Measurements from ENCODE around the gene EFCAB11.

EFCAB11 gene

GRCh38 chr14:89963288-89963978 is 8.9 kb upstream of the EFCAB11 start:
- H3K36me3 ChIP-seq (ENCODE audit: control insufficient read depth, low read length): peaks cover 87% of the 10 kb centered on the region
- H4K20me1 ChIP-seq (ENCODE audit: control insufficient read depth, insufficient read depth, low read depth, low read length): no peaks in the 10 kb centered on the region
- no peaks in the 10 kb centered on the region for H3K4me1 ChIP-seq (ENCODE audit: control insufficient read depth, low read length)
- H3K79me2 ChIP-seq (ENCODE audit: control insufficient read depth, low read length): peaks cover 66% of the 10 kb centered on the region
- no peaks in the 10 kb centered on the region for H3K9me2 ChIP-seq (replicated peaks; ENCODE audit: control insufficient read depth, low read length)
- no peak for TF ChIP-seq EZH2phosphoT487 (IDR thresholded peaks at IDR 0.05; ENCODE audit: borderline replicate concordance, low read length)
- TF ChIP-seq CTCF (IDR thresholded peaks at IDR 0.05; ENCODE audit: low read depth, low read length, poor library complexity, severe bottlenecking): no peak
- H3K4me3 ChIP-seq (ENCODE audit: low read length): no peak overlapping the region
- H3K27ac ChIP-seq (ENCODE audit: low read depth, low read length): no peak overlapping the region
- H3K27me3 ChIP-seq (ENCODE audit: control insufficient read depth, low read length): no peaks in the 10 kb centered on the region
- no peaks in the 10 kb centered on the region for H3F3A ChIP-seq (ENCODE audit: control insufficient read depth, insufficient read depth)
- no peak overlapping the region for H3K4me2 ChIP-seq (ENCODE audit: low read length)
- peaks cover 1% of the 10 kb centered on the region; the same call in 1 of the 2 replicates for H3K9me3 ChIP-seq (ENCODE audit: control insufficient read depth, insufficient read depth, low read length)

- Histone ChIP-seq H3F3A (ENCODE audit: control insufficient read depth, insufficient read depth) (no peaks in the 10 kb centered on the region), H4K20me1 (ENCODE audit: control insufficient read depth, insufficient read depth, low read depth, low read length) (no peaks in the 10 kb centered on the region), H3K4me3 (ENCODE audit: low read length) (no peak overlapping the region), H3K27ac (ENCODE audit: low read depth, low read length) (no peak overlapping the region), H3K36me3 (ENCODE audit: control insufficient read depth, low read length) (peaks cover 84% of the 10 kb centered on the region), H3K4me2 (ENCODE audit: low read length) (no peak overlapping the region), H3K27me3 (ENCODE audit: control insufficient read depth, low read length) (no peaks in the 10 kb centered on the region), H3K4me1 (ENCODE audit: control insufficient read depth, low read length) (peaks cover 12% of the 10 kb centered on the region), H3K9me3 (ENCODE audit: control insufficient read depth, insufficient read depth, low read length) (peaks cover 15% of the 10 kb centered on the region), H3K79me2 (ENCODE audit: control insufficient read depth, low read length) (peaks cover 89% of the 10 kb centered on the region), H3K9me2 (replicated peaks; ENCODE audit: control insufficient read depth, low read length) (no peaks in the 10 kb centered on the region)
- TF ChIP-seq EZH2phosphoT487 (IDR thresholded peaks at IDR 0.05; ENCODE audit: borderline replicate concordance, low read length): no peak
- no peak for TF ChIP-seq CTCF (IDR thresholded peaks at IDR 0.05; ENCODE audit: low read depth, low read length, poor library complexity, severe bottlenecking)
These were observed 6.4 kb upstream of the EFCAB11 start for GRCh38 chr14:89960914-89961313.

- no peaks in the 10 kb centered on the region for H3K27me3 ChIP-seq (ENCODE audit: control insufficient read depth, low read length)
- TF ChIP-seq CTCF (IDR thresholded peaks at IDR 0.05; ENCODE audit: low read depth, low read length, poor library complexity, severe bottlenecking) (no peak), EZH2phosphoT487 (IDR thresholded peaks at IDR 0.05; ENCODE audit: borderline replicate concordance, low read length) (no peak)
- H3K9me3 ChIP-seq (ENCODE audit: control insufficient read depth, insufficient read depth, low read length): peaks cover 15% of the 10 kb centered on the region
- peaks cover 75% of the 10 kb centered on the region for H3K36me3 ChIP-seq (ENCODE audit: control insufficient read depth, low read length)
- H3K4me3 ChIP-seq (ENCODE audit: low read length): no peak overlapping the region
- H4K20me1 ChIP-seq (ENCODE audit: control insufficient read depth, insufficient read depth, low read depth, low read length): no peaks in the 10 kb centered on the region
- peaks cover 14% of the 10 kb centered on the region for H3K4me1 ChIP-seq (ENCODE audit: control insufficient read depth, low read length)
- no peak overlapping the region for H3K4me2 ChIP-seq (ENCODE audit: low read length)
- no peaks in the 10 kb centered on the region for H3K9me2 ChIP-seq (replicated peaks; ENCODE audit: control insufficient read depth, low read length)
- no peaks in the 10 kb centered on the region for H3F3A ChIP-seq (ENCODE audit: control insufficient read depth, insufficient read depth)
- H3K79me2 ChIP-seq (ENCODE audit: control insufficient read depth, low read length): peaks cover 89% of the 10 kb centered on the region
- H3K27ac ChIP-seq (ENCODE audit: low read depth, low read length): no peak overlapping the region
These were observed 5.4 kb upstream of the EFCAB11 start for GRCh38 chr14:89959853-89960445.
